Stimulated activated CD4-positive, alpha-beta T cell treated with anti-CD3 and anti-CD28 coated beads, Interleukin-2, amount 100 ng/mL, for 24 hours (primary cell): Measurements from ENCODE around the gene GRK3.
"Not testable (repeated sequence)": the region's sequence is repeated elsewhere in the genome, so short reads cannot be mapped to it uniquely, and the experiment has no call there.

Source experiments
- DNase-seq, 2 donors: peaks; one replicate each; pipeline ENCODE4 v3.0.0-alpha.2; 2020

Gene GRK3

DNA sequence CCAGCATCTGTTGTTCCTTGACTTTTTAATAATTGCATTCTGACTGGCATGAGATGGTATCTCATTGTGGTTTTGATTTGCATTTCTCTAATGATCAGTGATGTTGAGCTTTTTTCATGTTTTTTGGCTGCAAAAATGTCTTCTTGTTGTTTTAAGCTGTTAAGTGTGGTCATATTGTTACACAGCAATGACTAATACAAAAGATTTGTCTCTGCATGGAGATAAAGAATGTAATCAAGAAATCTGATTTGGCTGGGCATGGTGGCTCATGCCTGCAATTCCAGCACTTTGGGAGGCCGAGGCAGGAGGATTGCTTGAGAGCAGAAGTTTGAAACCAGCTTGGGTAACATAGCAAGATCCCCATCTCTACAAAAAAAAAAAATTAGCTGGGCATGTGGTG, 12.1 kb upstream of the GRK3 start:
- DNase-seq, result not testable (repeated sequence)

- DNase-seq, result no peak
These were observed 11.3 kb upstream of the GRK3 start for GRCh38 chr22:25553131-25553530.

- no peak for DNase-seq
These were observed 10.2 kb upstream of the GRK3 start for GRCh38 chr22:25554238-25554671.

DNA sequence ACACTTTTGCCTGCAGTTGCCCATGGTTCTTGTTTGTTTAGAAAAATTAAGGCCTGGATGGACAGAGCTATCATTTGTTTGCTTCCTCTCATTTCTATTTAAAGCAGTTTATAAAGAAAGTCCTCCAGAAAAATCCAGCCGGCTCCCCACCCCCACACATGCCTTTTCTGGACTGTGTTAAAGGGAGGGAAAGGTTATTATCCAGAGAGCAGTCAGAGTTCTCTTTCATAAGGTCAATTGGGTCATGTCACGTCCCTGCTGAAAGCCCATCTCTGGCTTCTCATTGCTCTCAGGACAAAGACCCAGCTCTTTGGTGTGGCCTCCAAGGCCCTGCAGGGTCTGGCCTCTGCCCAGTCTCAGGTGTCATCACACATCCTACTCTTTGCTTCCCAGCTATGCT, 9.8 kb upstream of the GRK3 start:
- no peak for DNase-seq

GRCh38 chr22:25555586-25555985, 8.9 kb upstream of the GRK3 start:
- DNase-seq, result no peak

GRCh38 chr22:25557218-25557617, 7.3 kb upstream of the GRK3 start:
- DNase-seq, result no peak

DNA sequence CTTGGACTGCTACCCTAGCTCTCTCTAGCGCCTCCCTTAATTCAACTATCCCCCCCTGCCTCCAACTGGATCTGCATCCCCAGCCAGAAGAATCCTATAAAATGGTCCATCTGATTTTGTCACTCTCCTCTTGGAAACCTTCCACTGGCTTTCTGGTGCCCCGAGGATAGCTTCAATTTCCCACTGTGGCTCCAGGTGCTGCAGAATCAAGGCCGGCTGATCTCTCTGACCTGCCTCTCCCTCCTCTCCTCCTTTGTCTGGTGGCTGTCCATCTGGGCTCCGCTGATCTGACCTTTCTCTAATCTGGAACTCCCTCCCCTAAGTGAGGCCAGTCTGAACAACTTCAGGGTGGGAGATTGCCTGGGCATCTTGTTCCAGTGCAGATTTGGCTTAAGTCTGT, 6.1 kb upstream of the GRK3 start:
- DNase-seq, result no peak

DNA sequence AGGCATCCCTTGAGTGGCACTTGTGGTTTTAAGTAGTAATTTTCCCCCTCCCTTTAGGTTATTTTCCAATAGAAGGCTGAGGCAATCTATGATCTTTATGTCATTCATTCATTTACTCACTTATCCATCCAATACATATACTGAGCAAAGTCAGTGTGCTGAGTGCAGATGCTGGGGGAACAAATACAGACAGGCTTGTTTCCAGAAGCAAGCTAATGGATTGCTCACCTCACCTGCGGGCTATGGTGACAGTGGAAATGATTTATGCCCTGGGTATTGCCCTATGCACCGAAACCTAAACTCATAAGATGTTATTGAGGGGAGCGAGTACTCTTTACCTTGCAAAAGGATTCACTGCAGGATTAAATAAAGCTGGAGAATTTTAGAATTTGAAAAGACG, 4.6 kb upstream of the GRK3 start:
- DNase-seq, result not testable (repeated sequence)

- DNase-seq, result not testable (repeated sequence)
These were observed 3.3 kb upstream of the GRK3 start for GRCh38 chr22:25561182-25561581.

DNA sequence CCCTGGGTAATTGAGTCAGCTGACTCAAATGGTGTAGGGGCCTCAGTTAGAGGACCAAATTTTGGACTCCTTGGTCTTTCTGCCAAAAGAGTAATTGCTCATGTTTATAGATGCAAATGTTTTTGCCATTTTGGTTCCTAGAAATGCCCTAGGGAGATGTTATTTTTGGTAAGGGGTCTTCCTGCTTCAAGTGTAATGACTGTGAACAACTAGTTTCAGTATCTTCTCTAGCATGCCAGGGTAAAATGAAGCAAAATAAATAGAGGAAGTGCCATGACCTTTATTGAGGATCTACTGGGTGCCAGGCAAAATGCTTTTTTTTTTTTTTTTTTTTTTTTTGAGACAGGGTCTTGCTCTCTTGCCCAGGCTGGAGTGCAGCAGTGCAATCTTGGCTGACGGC, 2.5 kb upstream of the GRK3 start:
- not testable (repeated sequence) for DNase-seq

- DNase-seq, result not testable (repeated sequence)
These were observed 1.3 kb upstream of the GRK3 start for GRCh38 chr22:25562966-25563760.

DNA sequence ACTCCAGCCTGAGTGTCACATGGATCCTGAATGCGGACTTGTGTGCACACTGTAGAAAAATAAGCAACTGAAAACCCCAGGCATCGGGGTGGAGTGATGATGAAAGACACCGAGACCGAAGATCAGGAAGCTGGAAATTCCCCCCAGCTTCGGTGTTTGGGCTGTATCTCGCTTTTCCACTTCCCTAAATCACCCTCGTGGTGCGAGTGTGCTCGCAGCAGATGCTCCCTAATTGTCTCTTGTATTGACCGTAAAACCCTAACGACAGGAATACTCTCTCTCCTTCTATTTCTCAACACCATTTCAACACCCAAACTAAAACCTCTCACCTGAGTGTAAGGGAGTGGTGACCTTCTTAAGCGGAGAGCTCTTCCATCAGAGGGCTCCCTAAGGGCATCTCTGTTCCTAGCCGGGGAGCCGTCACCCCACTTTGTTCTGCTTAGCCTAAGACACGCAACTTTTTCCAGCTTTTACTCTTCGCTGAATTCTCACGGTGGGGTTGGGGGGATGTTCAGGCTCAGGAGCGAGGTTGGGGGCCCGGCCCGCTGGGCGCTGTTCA, 635 bp upstream of the GRK3 start:
- peak in 1 of 2 donors; percentile 26 for DNase-seq

DNA sequence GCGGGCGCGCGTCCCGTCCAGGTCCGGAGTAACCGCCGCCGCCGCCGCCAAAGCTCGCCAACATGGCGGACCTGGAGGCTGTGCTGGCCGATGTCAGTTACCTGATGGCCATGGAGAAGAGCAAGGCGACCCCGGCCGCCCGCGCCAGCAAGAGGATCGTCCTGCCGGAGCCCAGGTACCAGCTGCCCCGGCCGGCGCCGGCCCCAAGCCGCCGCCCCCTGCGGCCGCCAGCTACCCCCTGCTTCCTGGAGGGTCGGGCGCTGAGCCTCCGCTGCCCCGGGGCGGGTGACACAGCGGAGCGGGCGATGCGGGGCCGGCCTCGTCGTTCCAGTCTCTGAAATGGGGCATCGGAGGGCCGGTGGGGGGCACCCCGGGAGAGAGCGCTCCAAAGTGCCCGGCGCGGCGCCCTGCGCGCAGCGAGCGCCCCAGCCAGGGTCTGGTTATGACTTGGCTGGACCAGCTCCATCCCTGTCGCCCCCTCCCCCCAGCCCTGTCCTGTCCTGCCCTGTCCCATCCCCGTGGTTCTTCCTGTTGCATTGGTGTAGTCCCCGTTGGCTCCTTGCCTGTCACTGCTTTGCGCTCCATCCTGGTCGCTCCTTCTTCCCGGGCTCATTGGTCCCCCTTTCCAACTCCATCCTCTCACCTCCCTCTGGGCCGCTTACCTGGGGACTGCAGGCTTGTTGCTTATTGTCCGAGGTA, 653 bp downstream of the GRK3 start:
- DNase-seq, result peak; percentile 19 to 42

- no peak for DNase-seq
These were observed 1.9 kb downstream of the GRK3 start for GRCh38 chr22:25566186-25566897.

- DNase-seq, result no peak
These were observed 2.4 kb downstream of the GRK3 start for GRCh38 chr22:25566898-25567235.

DNA sequence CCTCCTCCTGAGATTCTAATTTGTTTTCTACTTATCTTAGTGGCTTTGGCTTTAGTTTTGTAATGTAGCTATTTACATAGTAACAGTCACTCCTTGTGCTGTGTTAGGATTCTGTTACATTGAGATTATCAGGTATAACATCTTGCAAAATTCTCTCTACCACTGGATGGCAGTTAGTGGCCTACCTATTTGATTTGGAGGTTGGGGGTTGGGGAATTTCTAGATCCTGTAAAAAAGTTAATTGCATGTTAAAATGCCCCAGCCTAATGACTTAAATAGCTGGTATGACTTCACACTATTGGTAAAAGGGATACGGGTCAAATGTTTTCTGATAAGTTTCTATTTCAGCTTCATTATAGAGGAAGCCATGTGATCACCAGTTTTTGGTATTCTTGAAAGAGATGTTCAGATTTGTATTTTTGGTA, 2.8 kb downstream of the GRK3 start:
- no peak for DNase-seq

- DNase-seq, result not testable (repeated sequence)
These were observed 3.6 kb downstream of the GRK3 start for GRCh38 chr22:25568066-25568465.

GRCh38 chr22:25569361-25569760, 4.9 kb downstream of the GRK3 start:
- no peak for DNase-seq

DNA sequence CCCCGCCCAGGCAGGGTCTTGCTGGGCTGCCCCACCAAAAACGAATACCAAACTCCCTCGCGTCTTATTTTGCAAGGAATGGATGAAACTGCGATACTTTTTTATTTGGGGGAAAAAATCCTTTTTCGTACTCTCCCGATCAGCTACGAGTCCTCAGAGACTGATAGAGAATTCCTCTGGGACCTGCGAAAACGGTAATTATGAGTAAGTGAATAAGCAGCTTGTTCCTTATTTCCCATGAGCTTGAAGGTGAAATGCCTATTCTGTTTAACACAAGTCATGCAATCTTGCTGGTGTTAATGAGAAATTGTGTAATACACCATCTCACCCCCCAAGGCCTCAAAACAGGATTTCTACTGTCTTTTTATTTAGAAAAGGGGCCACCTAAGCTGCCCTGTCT, 5.5 kb downstream of the GRK3 start:
- DNase-seq, result no peak

- no peak for DNase-seq
These were observed 6.0 kb downstream of the GRK3 start for GRCh38 chr22:25570486-25570885.

GRCh38 chr22:25571969-25572707, 7.7 kb downstream of the GRK3 start:
- not testable (repeated sequence) for DNase-seq

DNA sequence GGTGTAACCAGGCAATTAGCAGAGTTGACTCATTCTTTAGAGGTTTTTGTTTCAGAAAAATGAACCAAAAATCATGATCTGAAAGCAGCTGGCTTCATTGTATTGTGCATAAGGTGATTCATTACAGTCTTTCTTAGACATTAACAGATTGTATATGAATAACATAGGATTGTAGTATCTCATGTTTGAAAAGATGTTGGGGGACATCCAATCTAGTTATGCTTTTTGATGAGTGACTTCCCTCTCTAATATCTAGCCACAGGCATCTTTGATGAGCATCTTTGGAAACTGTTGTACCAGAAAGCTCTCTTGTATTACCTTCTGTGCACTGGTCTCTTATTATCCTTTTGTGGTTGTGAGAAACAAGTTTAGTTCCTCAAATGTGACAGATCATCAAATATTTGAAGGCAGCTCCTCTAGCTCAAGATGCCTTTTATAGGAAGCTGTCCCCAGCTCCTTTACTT, 8.3 kb downstream of the GRK3 start:
- DNase-seq, result no peak

DNA sequence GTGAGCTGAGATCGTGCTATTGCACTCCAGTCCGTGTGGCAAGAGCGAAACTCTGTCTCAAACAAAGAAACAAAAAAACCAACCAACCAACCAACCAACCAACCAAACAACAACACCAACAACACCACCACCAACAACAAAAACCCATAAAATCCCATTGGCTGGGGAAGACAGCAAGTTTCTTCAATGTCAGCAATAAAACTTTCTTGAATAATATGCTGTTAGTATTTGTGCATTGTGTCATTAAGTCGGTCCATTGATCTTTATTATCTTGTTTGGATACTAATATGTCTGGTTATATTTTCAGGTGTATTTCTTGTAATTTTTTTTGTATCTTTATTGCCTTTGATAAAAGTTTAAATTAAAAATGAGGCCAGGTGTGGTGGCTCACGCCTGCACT, 9.4 kb downstream of the GRK3 start:
- no peak for DNase-seq
